Mesendoderm (in vitro differentiated cells): ENCODE data around the gene OR6S1.
"Not testable (repeated sequence)": the region's sequence is repeated elsewhere in the genome, so short reads cannot be mapped to it uniquely, and the experiment has no call there.

Experiments used
- DNase-seq: peaks from one replicate; pipeline ENCODE4 v3.0.0; 2013
- H2AK5ac ChIP-seq: 2 replicates; pipeline ENCODE4 v1.6.1; 2013; ENCODE audit warnings: low read length, inconsistent platforms
- H2BK120ac ChIP-seq: 2 replicates; pipeline ENCODE4 v1.6.1; 2013; ENCODE audit warnings: low read depth, mild to moderate bottlenecking, low read length, moderate library complexity, mixed read lengths
- H2BK15ac ChIP-seq: replicated peaks from 2 replicates; pipeline ENCODE4 v1.6.1; 2013; ENCODE audit warnings: low read depth, mild to moderate bottlenecking, moderate library complexity
- H2BK5ac ChIP-seq: 2 replicates; pipeline ENCODE4 v1.6.1; 2013; ENCODE audit warnings: low read length, inconsistent platforms
- H3K18ac ChIP-seq: 2 replicates; pipeline ENCODE4 v1.6.1; 2013; ENCODE audit warnings: mild to moderate bottlenecking, low read length, mixed read lengths
- H3K23ac ChIP-seq: one replicate; pipeline ENCODE4 v1.6.1; 2013; ENCODE audit warnings: low read length
- H3K27ac ChIP-seq: 2 replicates; pipeline ENCODE4 v1.5.1; 2013; ENCODE audit warnings: low read depth, mild to moderate bottlenecking, inconsistent platforms, low read length, moderate library complexity
- H3K27me3 ChIP-seq: 2 replicates; pipeline ENCODE4 v1.6.1; 2013; ENCODE audit warnings: low read length, control low read depth, mild to moderate bottlenecking, inconsistent platforms; ENCODE audit not compliant: insufficient read depth, poor library complexity
- H3K36me3 ChIP-seq: 2 replicates; pipeline ENCODE4 v1.6.1; 2013; ENCODE audit warnings: low read length, inconsistent platforms; ENCODE audit not compliant: control insufficient read depth, insufficient read depth
- H3K4ac ChIP-seq: one replicate; pipeline ENCODE4 v1.6.1; 2013; ENCODE audit warnings: low read depth, mild to moderate bottlenecking, low read length, moderate library complexity
- H3K4me1 ChIP-seq: 2 replicates; pipeline ENCODE4 v1.6.1; 2013; ENCODE audit warnings: low read depth, low read length, inconsistent platforms; ENCODE audit not compliant: control insufficient read depth
- H3K4me2 ChIP-seq: 2 replicates; pipeline ENCODE4 v1.6.1; 2013; ENCODE audit warnings: low read length
- H3K4me3 ChIP-seq: 2 replicates; pipeline ENCODE4 v1.5.1; 2013; ENCODE audit warnings: mild to moderate bottlenecking, low read length
- H3K56ac ChIP-seq: one replicate; pipeline ENCODE4 v1.6.1; 2013; ENCODE audit warnings: low read length
- H3K79me1 ChIP-seq: 2 replicates; pipeline ENCODE4 v1.6.1; 2013; ENCODE audit warnings: low read length, inconsistent platforms
- H3K79me2 ChIP-seq: 2 replicates; pipeline ENCODE4 v1.6.1; 2013; ENCODE audit warnings: mild to moderate bottlenecking, low read length; ENCODE audit not compliant: control insufficient read depth, insufficient read depth
- H3K9ac ChIP-seq: 2 replicates; pipeline ENCODE4 v1.6.1; 2013; ENCODE audit warnings: low read length, inconsistent platforms
- H4K5ac ChIP-seq: one replicate; pipeline ENCODE4 v1.6.1; 2013; ENCODE audit warnings: low read length
- H4K8ac ChIP-seq: one replicate; pipeline ENCODE4 v1.6.1; 2013; ENCODE audit warnings: low read depth, mild to moderate bottlenecking, control low read depth, low read length, moderate library complexity
- WGBS: extraction: QIAGEN DNeasy Blood & Tissue Kit; methylation state at CpG from one replicate; pipeline ENCODE4 v1.1.7; 2013; ENCODE audit warnings: low lambda C conversion rate, missing lambda C conversion rate; ENCODE audit not compliant: insufficient coverage; ENCODE audit errors: extremely low coverage; 5-methylcytosine and 5-hydroxymethylcytosine counted together

Gene OR6S1

GRCh38 chr14:20602583-20602982 lies 38.9 kb downstream of the OR6S1 start:
- Histone ChIP-seq H2BK5ac (no peak overlapping the region), H3K9ac (no peak overlapping the region), H3K27ac (no peak overlapping the region), H3K56ac (no peak overlapping the region), H2BK120ac (no peak overlapping the region), H3K23ac (no peak overlapping the region), H3K18ac (no peak overlapping the region), H4K5ac (no peak overlapping the region), H3K79me2 (no peaks in the 10 kb centered on the region), H2AK5ac (no peak overlapping the region), H3K79me1 (no peaks in the 10 kb centered on the region), H2BK15ac (no peak overlapping the region), H3K4ac (no peak overlapping the region), H4K8ac (no peak overlapping the region), H3K4me2 (no peak overlapping the region), H3K4me1 (no peaks in the 10 kb centered on the region), H3K27me3 (no peaks in the 10 kb centered on the region), H3K4me3 (no peak overlapping the region), H3K36me3 (no peaks in the 10 kb centered on the region)
- DNase-seq: no peak
- no CpG with 5 or more reads among the region's 9 CpGs for WGBS

GRCh38 chr14:20601522-20601921 lies 40.0 kb downstream of the OR6S1 start:
- no peak overlapping the region for H2BK15ac ChIP-seq
- H2BK5ac ChIP-seq: no peak overlapping the region
- no peaks in the 10 kb centered on the region for H3K27me3 ChIP-seq
- no peaks in the 10 kb centered on the region for H3K4me1 ChIP-seq
- no peak for DNase-seq
- no peaks in the 10 kb centered on the region for H3K79me1 ChIP-seq
- H4K5ac ChIP-seq: no peak overlapping the region
- no peak overlapping the region for H3K4me3 ChIP-seq
- no peak overlapping the region for H2AK5ac ChIP-seq
- H3K4me2 ChIP-seq: no peak overlapping the region
- H3K36me3 ChIP-seq: no peaks in the 10 kb centered on the region
- no peak overlapping the region for H3K9ac ChIP-seq
- no peak overlapping the region for H3K27ac ChIP-seq
- H3K56ac ChIP-seq: no peak overlapping the region
- no peaks in the 10 kb centered on the region for H3K79me2 ChIP-seq
- H4K8ac ChIP-seq: no peak overlapping the region
- no CpG with 5 or more reads among the region's 12 CpGs for WGBS
- H3K4ac ChIP-seq: no peak overlapping the region
- H3K23ac ChIP-seq: no peak overlapping the region
- no peak overlapping the region for H2BK120ac ChIP-seq
- H3K18ac ChIP-seq: no peak overlapping the region

- Histone ChIP-seq H3K79me1 (no peaks in the 10 kb centered on the region), H2BK5ac (no peak overlapping the region), H3K36me3 (no peaks in the 10 kb centered on the region), H3K4me1 (no peaks in the 10 kb centered on the region), H2BK15ac (no peak overlapping the region), H4K8ac (no peak overlapping the region), H3K4ac (no peak overlapping the region), H4K5ac (no peak overlapping the region), H3K9ac (no peak overlapping the region), H2AK5ac (no peak overlapping the region), H3K56ac (no peak overlapping the region), H3K4me3 (no peak overlapping the region), H2BK120ac (no peak overlapping the region), H3K23ac (no peak overlapping the region), H3K27me3 (no peaks in the 10 kb centered on the region), H3K18ac (no peak overlapping the region), H3K4me2 (no peak overlapping the region), H3K79me2 (no peaks in the 10 kb centered on the region), H3K27ac (no peak overlapping the region)
- DNase-seq: no peak
- WGBS: no CpG with 5 or more reads among the region's 1 CpG
Observed at GRCh38 chr14:20597108-20597507, 44.4 kb downstream of the OR6S1 start.

GRCh38 chr14:20595726-20596125 lies 45.8 kb downstream of the OR6S1 start:
- not testable (repeated sequence) for H3K23ac ChIP-seq, H3K18ac ChIP-seq, H2BK120ac ChIP-seq, H2BK15ac ChIP-seq, H3K4ac ChIP-seq, H3K9ac ChIP-seq, H3K79me2 ChIP-seq, H4K5ac ChIP-seq, H4K8ac ChIP-seq, H3K27ac ChIP-seq, H3K36me3 ChIP-seq, H3K4me2 ChIP-seq, H3K27me3 ChIP-seq, H2BK5ac ChIP-seq, H3K56ac ChIP-seq, H3K4me3 ChIP-seq, DNase-seq, H2AK5ac ChIP-seq, H3K4me1 ChIP-seq, H3K79me1 ChIP-seq
- WGBS: no CpG with 5 or more reads among the region's 3 CpGs

GRCh38 chr14:20592574-20592973 lies 48.9 kb downstream of the OR6S1 start:
- no CpG with 5 or more reads among the region's 1 CpG for WGBS
- Histone ChIP-seq H2BK5ac (no peak overlapping the region), H4K8ac (no peak overlapping the region), H3K23ac (no peak overlapping the region), H3K4me1 (no peaks in the 10 kb centered on the region), H3K9ac (no peak overlapping the region), H2AK5ac (no peak overlapping the region), H2BK120ac (no peak overlapping the region), H3K18ac (no peak overlapping the region), H4K5ac (no peak overlapping the region), H3K4me2 (no peak overlapping the region), H3K56ac (no peak overlapping the region), H3K36me3 (no peaks in the 10 kb centered on the region), H3K79me2 (no peaks in the 10 kb centered on the region), H3K4ac (no peak overlapping the region), H2BK15ac (no peak overlapping the region), H3K27me3 (no peaks in the 10 kb centered on the region), H3K79me1 (no peaks in the 10 kb centered on the region), H3K27ac (no peak overlapping the region), H3K4me3 (no peak overlapping the region)
- no peak for DNase-seq

GRCh38 chr14:20591235-20591634 lies 50.3 kb downstream of the OR6S1 start, which contains the start of gene RNASE12:
TSS of gene RNASE12 (minus strand) at chr14:20591376. CDS start at chr14:20590723, 653 bp downstream.
- no CpG with 5 or more reads among the region's 4 CpGs for WGBS

More at GRCh38 chr14:20591235-20591634, 50.3 kb downstream of the OR6S1 start, which contains the start of gene RNASE12:
- Histone ChIP-seq H3K36me3 (no peaks in the 10 kb centered on the region), H2BK15ac (no peak within 1 kb of the TSS), H4K8ac (no peak within 1 kb of the TSS), H3K9ac (no peak within 1 kb of the TSS), H3K27ac (no peak within 1 kb of the TSS), H2AK5ac (no peak within 1 kb of the TSS), H3K79me2 (no peaks in the 10 kb centered on the region), H3K56ac (no peak within 1 kb of the TSS), H3K79me1 (no peaks in the 10 kb centered on the region), H3K4ac (no peak within 1 kb of the TSS), H3K4me2 (no peak within 1 kb of the TSS), H3K18ac (no peak within 1 kb of the TSS), H3K27me3 (no peaks in the 10 kb centered on the region), H4K5ac (no peak within 1 kb of the TSS), H3K4me3 (no peak within 1 kb of the TSS), H3K4me1 (no peaks in the 10 kb centered on the region), H2BK5ac (no peak within 1 kb of the TSS), H2BK120ac (no peak within 1 kb of the TSS), H3K23ac (no peak within 1 kb of the TSS)
- no peak for DNase-seq
